Measurements from ENCODE around the gene DGKH.

DNA sequence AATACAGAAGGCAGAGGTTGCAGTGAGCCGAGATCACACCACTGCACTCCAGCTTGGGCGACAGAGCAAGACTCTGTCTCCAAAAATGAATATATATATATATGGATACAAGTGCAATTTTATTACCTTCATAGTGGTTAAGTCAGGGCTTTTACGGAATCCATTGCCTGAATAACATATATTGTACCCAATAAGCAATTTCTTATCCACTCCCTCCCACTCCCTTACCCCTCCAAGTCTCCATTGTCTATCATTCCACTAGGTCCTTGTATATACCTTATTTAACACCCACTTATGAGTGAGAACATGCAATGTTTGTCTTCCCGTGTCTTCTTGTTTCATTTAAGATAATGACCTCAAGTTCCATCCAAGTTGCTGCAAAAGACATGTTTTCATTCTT lies 175.2 kb downstream of the DGKH start:
- no peak for TF ChIP-seq RAD21 (IDR thresholded peaks at IDR 0.05; ENCODE audit: low read depth)
- TF ChIP-seq, protein P1, sequence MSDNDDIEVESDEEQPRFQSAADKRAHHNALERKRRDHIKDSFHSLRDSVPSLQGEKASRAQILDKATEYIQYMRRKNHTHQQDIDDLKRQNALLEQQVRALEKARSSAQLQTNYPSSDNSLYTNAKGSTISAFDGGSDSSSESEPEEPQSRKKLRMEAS (IDR thresholded peaks at IDR 0.05): no peak
- no peak for TF ChIP-seq NFIC (IDR thresholded peaks at IDR 0.05)
- no peak for TF ChIP-seq YY1 (IDR thresholded peaks at IDR 0.05; ENCODE audit: low read depth)
- no peak for TF ChIP-seq FOXM1 (IDR thresholded peaks at IDR 0.05; ENCODE audit: borderline replicate concordance, low read depth)
- TF ChIP-seq TCF12 (IDR thresholded peaks at IDR 0.05; ENCODE audit: low read depth): no peak
- TF ChIP-seq EP300 (IDR thresholded peaks at IDR 0.05; ENCODE audit: borderline replicate concordance): no peak
- no peak for TF ChIP-seq TAF1 (IDR thresholded peaks at IDR 0.05; ENCODE audit: low read depth)

Measured in Ishikawa (cell line).